IPS-18a (cell line): ENCODE measurements around the gene S100A10.

Experiments
- H3K27ac ChIP-seq: one replicate; pipeline ENCODE4 v1.5.1; 2013; ENCODE audit warnings: low read length
- H3K27me3 ChIP-seq: one replicate; pipeline ENCODE4 v1.6.1; 2013; ENCODE audit warnings: mild to moderate bottlenecking, low read length; ENCODE audit not compliant: control insufficient read depth, insufficient read depth
- H3K36me3 ChIP-seq: one replicate; pipeline ENCODE4 v1.6.1; 2013; ENCODE audit warnings: low read depth, low read length; ENCODE audit not compliant: control insufficient read depth
- H3K4me1 ChIP-seq: one replicate; pipeline ENCODE4 v1.6.1; 2013; ENCODE audit warnings: low read depth, low read length; ENCODE audit not compliant: control insufficient read depth
- H3K4me3 ChIP-seq: one replicate; pipeline ENCODE4 v1.5.1; 2013; ENCODE audit warnings: low read length
- H3K9ac ChIP-seq: one replicate; pipeline ENCODE4 v1.6.1; 2013; ENCODE audit warnings: mild to moderate bottlenecking, low read length, moderate library complexity
- H3K9me3 ChIP-seq: one replicate; pipeline ENCODE4 v1.6.1; 2013; ENCODE audit warnings: low read depth, low read length; ENCODE audit not compliant: control insufficient read depth

S100A10 gene

DNA sequence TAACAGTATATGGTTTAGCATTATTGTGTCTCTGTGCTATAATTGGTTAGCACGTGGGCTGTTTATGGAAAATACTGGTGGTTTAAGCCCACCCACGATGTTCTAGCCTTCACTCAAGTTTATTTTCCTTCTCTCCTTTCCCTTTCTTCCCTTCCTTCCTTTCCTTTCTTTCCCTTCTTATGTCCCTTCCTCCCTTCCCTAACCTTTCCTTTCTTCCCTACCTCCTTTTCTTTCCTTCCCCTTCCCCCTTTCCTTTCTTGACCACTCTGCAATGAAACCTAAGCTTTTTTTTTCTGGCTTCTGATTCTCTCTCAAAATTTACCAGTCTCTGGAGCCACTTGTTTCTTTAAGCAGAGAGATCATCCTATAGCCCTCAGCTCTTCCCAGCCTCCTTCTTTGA, 13.4 kb upstream of the S100A10 start:
- H3K27ac ChIP-seq: no peak overlapping the region
- no peaks in the 10 kb centered on the region for H3K27me3 ChIP-seq
- H3K4me1 ChIP-seq: no peaks in the 10 kb centered on the region
- no peaks in the 10 kb centered on the region for H3K36me3 ChIP-seq
- H3K9me3 ChIP-seq: no peaks in the 10 kb centered on the region
- no peak overlapping the region for H3K9ac ChIP-seq
- H3K4me3 ChIP-seq: no peak overlapping the region

DNA sequence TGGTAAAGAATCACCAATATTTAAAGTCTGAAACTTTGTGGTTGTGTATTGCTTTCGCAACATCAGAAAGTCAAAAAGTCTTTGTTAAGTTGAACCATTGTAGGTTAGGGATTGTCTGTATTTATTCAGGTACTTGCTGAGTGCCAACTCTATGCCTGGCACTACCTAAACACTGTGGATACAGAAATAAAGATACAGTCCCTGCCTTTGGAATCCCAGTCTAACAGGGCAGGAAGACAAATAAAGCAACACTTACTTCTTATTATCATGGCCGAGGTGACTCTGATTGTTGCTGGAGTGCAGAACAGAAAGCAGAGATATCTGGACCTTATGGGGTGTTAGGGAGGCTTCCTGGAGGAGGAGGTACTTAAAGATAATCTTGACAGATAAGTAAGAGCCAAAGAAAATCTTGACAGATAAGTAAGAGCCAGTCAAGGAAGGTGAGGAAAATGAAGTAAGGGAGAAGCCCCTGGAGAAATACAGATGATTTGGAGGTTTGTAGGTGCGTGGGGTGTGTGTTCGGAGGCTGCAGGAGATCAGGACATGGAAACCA, 11.8 kb upstream of the S100A10 start:
- Histone ChIP-seq H3K36me3 (no peaks in the 10 kb centered on the region), H3K9me3 (no peaks in the 10 kb centered on the region), H3K27me3 (no peaks in the 10 kb centered on the region), H3K4me3 (no peak overlapping the region), H3K9ac (no peak overlapping the region), H3K27ac (no peak overlapping the region), H3K4me1 (no peaks in the 10 kb centered on the region)

DNA sequence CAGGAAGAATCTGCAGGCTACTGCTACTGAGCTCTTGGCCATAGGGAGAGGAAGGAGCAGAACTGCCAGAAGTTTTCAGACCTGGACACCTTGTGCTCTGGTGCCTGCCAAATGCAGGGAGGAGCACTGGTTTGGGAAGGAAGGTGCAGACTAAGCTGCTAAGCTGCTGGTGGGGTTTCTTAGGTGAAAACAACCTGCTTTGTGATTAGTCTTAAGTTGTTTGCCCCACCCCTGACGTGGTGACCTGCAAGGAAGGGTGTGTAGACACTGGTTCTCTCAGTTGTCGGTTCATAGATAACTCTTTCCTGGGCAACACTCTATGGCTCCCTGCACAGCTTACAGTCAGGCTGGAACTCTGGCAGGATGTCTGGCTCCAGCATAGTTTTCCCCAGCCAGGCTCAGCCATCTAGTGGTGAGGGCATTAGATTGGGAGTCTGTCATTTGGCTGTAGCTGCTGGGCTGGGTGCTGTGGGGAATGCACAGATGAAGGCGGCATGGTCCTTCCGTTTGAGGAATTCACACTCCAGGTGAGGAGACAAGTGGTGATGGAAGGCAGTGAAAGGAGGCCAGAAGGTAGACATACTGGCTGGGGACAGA, 10.3 kb upstream of the S100A10 start:
- Histone ChIP-seq H3K4me3 (no peak overlapping the region), H3K9me3 (no peaks in the 10 kb centered on the region), H3K4me1 (no peaks in the 10 kb centered on the region), H3K36me3 (no peaks in the 10 kb centered on the region), H3K27me3 (no peaks in the 10 kb centered on the region), H3K27ac (no peak overlapping the region), H3K9ac (no peak overlapping the region)

DNA sequence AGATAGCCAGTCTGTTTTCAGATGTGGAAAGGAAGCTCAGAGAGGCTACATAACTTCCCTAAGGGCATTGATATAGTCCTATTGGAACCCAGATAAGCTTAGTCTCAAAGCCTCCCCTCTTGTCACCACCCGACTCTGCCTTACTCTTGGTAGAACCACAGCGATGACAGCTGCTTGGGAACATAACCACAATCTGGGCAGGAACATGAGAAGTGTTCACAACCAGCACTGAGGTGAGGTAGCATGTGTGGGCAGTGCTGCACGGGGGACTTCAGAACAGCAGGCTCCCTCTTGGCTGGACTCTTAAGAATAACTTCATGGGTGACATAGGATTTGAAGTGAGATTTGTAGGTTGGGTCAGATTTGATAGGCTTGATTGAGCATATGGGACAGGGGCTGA, 9.3 kb upstream of the S100A10 start:
- Histone ChIP-seq H3K9ac (no peak overlapping the region), H3K4me3 (no peak overlapping the region), H3K27me3 (no peaks in the 10 kb centered on the region), H3K27ac (no peak overlapping the region), H3K36me3 (no peaks in the 10 kb centered on the region), H3K9me3 (no peaks in the 10 kb centered on the region), H3K4me1 (no peaks in the 10 kb centered on the region)

DNA sequence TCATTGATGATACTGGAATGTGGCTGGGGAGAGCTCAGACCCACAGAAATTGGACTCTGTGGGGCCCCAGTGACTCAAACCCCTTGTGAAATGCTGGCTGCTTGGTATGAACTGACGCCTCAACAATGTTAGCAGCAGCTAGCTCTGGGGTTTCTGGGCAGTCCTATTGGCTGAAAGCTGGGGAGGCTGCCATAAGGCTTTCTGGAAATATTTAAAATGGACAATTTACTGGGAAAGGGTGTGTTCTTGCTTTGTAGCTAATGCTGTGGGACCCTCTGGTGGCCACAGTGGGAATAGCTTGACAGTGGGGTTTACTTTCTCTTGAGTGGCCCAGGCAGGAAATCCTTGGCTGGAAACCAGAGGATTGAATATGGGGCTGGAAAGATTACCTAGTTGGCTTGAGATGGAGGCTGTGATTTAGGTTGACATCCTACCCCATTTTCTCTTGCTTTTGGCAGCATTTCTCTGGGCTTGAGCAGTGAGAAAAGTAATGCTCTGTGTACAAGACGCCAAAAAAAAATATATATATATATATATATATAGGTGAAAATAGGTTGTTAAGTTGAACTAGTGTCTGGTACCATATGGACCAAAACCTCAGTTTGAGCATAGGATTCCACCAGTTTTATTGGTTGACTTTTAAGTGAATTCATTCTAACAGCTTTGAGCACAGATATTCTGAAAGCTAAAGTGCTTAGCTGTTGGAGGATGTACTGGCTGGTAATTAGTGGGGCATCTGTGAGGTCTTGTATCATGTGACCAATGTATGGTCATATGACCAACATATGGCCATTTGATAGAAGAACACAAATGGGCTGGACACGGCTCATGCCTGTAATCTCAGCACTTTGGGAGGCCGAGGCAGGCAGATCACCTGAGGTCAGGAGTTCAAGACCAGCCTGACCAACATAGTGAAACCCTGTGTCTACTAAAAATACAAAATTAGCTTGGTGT, 8.2 kb upstream of the S100A10 start:
- Histone ChIP-seq H3K9ac (no peak overlapping the region), H3K36me3 (no peaks in the 10 kb centered on the region), H3K27ac (no peak overlapping the region), H3K4me1 (no peaks in the 10 kb centered on the region), H3K27me3 (no peaks in the 10 kb centered on the region), H3K9me3 (no peaks in the 10 kb centered on the region), H3K4me3 (no peak overlapping the region)

DNA sequence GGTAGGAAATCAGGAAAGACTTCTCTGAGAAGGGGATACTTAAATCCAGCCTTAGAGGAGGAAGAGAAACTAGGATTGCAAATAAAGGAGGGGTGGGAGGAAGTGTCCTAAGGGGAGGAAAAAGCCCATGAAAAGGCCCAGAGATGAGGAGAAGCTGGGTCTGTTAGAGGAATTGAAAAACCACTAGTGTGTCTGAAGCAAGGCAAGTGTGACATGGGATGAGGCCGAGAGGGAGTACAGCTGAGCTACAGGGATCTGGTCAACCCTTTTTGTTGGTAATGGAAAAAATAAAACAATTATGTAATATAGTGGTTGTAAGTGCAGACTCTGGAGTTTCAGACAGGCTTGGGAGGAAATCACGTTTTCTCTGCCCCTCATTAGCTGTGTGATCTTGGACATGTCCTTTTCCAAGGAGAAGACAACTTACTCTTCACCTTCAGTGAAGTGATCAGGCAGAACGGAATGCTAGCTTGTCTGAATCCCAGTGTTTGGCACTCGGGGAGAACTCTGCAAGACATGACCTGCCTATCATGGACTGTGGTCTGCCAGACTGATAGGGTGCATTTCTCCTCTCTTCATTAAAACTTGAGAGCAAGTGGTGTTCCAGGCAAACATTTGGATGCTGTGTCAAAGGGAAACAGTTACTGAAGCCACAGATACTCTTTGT, 7.4 kb upstream of the S100A10 start:
- H3K27ac ChIP-seq: no peak overlapping the region
- no peak overlapping the region for H3K9ac ChIP-seq
- no peaks in the 10 kb centered on the region for H3K4me1 ChIP-seq
- no peaks in the 10 kb centered on the region for H3K27me3 ChIP-seq
- H3K36me3 ChIP-seq: no peaks in the 10 kb centered on the region
- H3K9me3 ChIP-seq: no peaks in the 10 kb centered on the region
- H3K4me3 ChIP-seq: no peak overlapping the region

GRCh38 chr1:151998611-151999362, 5.1 kb upstream of the S100A10 start:
- Histone ChIP-seq H3K4me3 (no peak overlapping the region), H3K27ac (no peak overlapping the region), H3K9ac (no peak overlapping the region), H3K4me1 (peaks cover 5% of the 10 kb centered on the region), H3K27me3 (peaks cover 9% of the 10 kb centered on the region), H3K36me3 (no peaks in the 10 kb centered on the region), H3K9me3 (no peaks in the 10 kb centered on the region)

- Histone ChIP-seq H3K27me3 (peaks cover 23% of the 10 kb centered on the region), H3K27ac (no peak overlapping the region), H3K4me3 (no peak overlapping the region), H3K9ac (no peak overlapping the region), H3K9me3 (no peaks in the 10 kb centered on the region), H3K4me1 (peaks cover 12% of the 10 kb centered on the region), H3K36me3 (no peaks in the 10 kb centered on the region)
These were observed 3.6 kb upstream of the S100A10 start for GRCh38 chr1:151997284-151997570.

- Histone ChIP-seq H3K36me3 (no peaks in the 10 kb centered on the region), H3K4me1 (peaks cover 20% of the 10 kb centered on the region), H3K27me3 (peaks cover 37% of the 10 kb centered on the region), H3K9ac (no peak overlapping the region), H3K27ac (no peak overlapping the region), H3K4me3 (no peak overlapping the region), H3K9me3 (no peaks in the 10 kb centered on the region)
These were observed 2.1 kb upstream of the S100A10 start for GRCh38 chr1:151995774-151996173.

- Histone ChIP-seq H3K4me3 (no peak overlapping the region), H3K9me3 (no peaks in the 10 kb centered on the region), H3K27ac (no peak overlapping the region), H3K27me3 (peaks cover 42% of the 10 kb centered on the region), H3K36me3 (no peaks in the 10 kb centered on the region), H3K9ac (no peak overlapping the region), H3K4me1 (peaks cover 20% of the 10 kb centered on the region)
These were observed 1.3 kb upstream of the S100A10 start for GRCh38 chr1:151994956-151995355.

DNA sequence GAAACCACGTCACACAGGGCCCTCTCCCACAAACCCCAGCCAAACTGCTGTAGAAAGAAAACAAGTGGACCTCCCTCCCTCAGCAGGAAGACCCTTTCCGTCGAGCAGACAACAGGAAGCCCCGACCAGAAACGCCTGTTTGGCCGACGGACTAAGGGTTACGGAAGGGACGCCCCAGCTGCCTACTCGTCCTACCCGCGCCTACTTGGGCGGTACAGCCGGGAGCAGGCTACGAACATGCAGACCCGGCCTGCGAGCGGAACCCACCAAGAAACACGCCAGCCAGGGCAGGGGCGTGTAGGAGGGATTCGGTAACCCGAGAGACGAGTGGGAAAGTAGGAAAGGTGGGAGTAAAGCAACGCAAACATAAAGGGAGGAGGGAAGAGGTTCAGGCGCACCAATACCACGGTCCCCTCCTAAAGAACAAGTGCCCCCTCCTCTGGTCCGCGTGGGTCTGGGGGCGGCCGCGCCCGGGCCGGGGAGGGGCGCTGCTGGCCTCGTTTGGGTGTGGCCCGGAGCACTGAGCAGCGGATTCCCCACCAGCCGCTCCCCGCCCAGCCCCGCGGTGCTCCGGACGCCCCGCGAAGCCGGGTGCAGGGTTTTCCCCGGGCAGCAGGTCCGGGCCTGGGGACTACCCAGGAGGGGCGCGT, 450 bp downstream of the S100A10 start:
- H3K4me1 ChIP-seq: peaks cover 20% of the 10 kb centered on the region
- no peak overlapping the region for H3K27ac ChIP-seq
- no peaks in the 10 kb centered on the region for H3K36me3 ChIP-seq
- peak overlapping the region; percentile 68 for H3K4me3 ChIP-seq
- peak overlapping the region; percentile 38 for H3K9ac ChIP-seq
- no peaks in the 10 kb centered on the region for H3K9me3 ChIP-seq
- H3K27me3 ChIP-seq: peaks cover 42% of the 10 kb centered on the region
